Endothelial cell of umbilical vein (primary cell): ENCODE data around the gene TSTD2. TPM values are rescaled to one million over a fixed set of nuclear protein-coding genes. Genes with fewer than 3 reads are reported as not detected.

ENCODE experiments used
- BruUV-seq: library from RNA; stranded (reverse); fragments of 400-500 nt; replicated peaks from 2 replicates; lab custom pipeline; 2021; lab: Mats Ljungman, UMichigan
- CTCF ChIA-PET: fragments of 300-600, 350-600 bp; sonication (Branson Sonifier 250); formaldehyde crosslinking; loops from one replicate; lab custom pipeline; 2021; ENCODE audit warnings: antibody characterized with exemption, inconsistent platforms; lab: Charles Lee
- POLR2A ChIA-PET: fragments of 300-600, 350-600 bp; sonication (Branson Sonifier 250); formaldehyde crosslinking; loops from one replicate; lab custom pipeline; 2021; ENCODE audit warnings: antibody characterized with exemption, inconsistent platforms; lab: Charles Lee
- DNase-seq: peaks from one replicate; pipeline ENCODE4 v3.0.0-alpha.2; 2011; ENCODE audit warnings: low read depth, low spot score
- FAIRE-seq: peaks from 2 replicates; lab custom pipeline; 2011; peaks lifted over from hg19 to GRCh38; lab: Jason Lieb, UNC
- H2AFZ ChIP-seq: 2 replicates; pipeline ENCODE4 v1.6.0; 2012; ENCODE audit warnings: low read depth, low read length, control low read depth, inconsistent platforms
- H3K27ac ChIP-seq: 2 replicates; pipeline ENCODE4 v1.5.1; 2011; ENCODE audit warnings: low read depth, mild to moderate bottlenecking, control low read depth, low read length, moderate library complexity; ENCODE audit not compliant: insufficient read depth
- H3K27me3 ChIP-seq, 2 experiments: 2 replicates each; pipeline versions ENCODE4 v1.6.0 to v1.6.1; 2011; ENCODE audit warnings: low read length in 2 of 2, mixed read lengths in 1 of 2; ENCODE audit not compliant: control insufficient read depth in 2 of 2, insufficient read depth in 2 of 2
- H3K36me3 ChIP-seq, 2 experiments: 2 replicates in 1 of 2; 3 replicates in 1 of 2; pipeline ENCODE4 v1.5.1; 2011; ENCODE audit warnings: low read length in 2 of 2, mild to moderate bottlenecking in 1 of 2, moderate library complexity in 1 of 2; ENCODE audit not compliant: control insufficient read depth in 2 of 2, insufficient read depth in 2 of 2; ENCODE audit errors: extremely low read depth in 1 of 2
- H3K4me1 ChIP-seq: 3 replicates; pipeline ENCODE4 v1.5.1; 2011; ENCODE audit warnings: mild to moderate bottlenecking, low read length; ENCODE audit not compliant: control insufficient read depth, insufficient read depth; ENCODE audit errors: extremely low read depth
- H3K4me2 ChIP-seq: 2 replicates; pipeline ENCODE4 v1.6.1; 2011; ENCODE audit warnings: low read length, control low read depth, mixed read lengths; ENCODE audit not compliant: insufficient read depth
- H3K4me3 ChIP-seq, 3 experiments: fragments of 200-600 bp in 1 of 3; sonication (generic), shearing (Covaris generic) in 1 of 3; replicated peaks in 1 of 3; 2 replicates each; pipeline ENCODE4 v1.5.1; 2011 to 2016; ENCODE audit warnings: control low read depth in 3 of 3, low read length in 3 of 3, mild to moderate bottlenecking in 2 of 3, inconsistent platforms in 1 of 3, low read depth in 1 of 3, moderate library complexity in 1 of 3; ENCODE audit not compliant: insufficient read depth in 1 of 3
- H3K79me2 ChIP-seq: 2 replicates; pipeline ENCODE4 v1.6.0; 2012; ENCODE audit warnings: low read length, inconsistent platforms; ENCODE audit not compliant: control insufficient read depth, insufficient read depth
- H3K9ac ChIP-seq: replicated peaks from 2 replicates; pipeline ENCODE3; 2011; ENCODE audit warnings: low read length, control low read depth; ENCODE audit not compliant: insufficient read depth; ENCODE audit errors: extremely low read depth
- H3K9me1 ChIP-seq: replicated peaks from 3 replicates; pipeline ENCODE4 v1.6.0; 2011; ENCODE audit warnings: mild to moderate bottlenecking, low read length; ENCODE audit not compliant: control insufficient read depth, insufficient read depth; ENCODE audit errors: extremely low read depth
- H3K9me3 ChIP-seq: replicated peaks from 2 replicates; pipeline ENCODE4 v1.5.1; 2012; ENCODE audit warnings: low read length, inconsistent platforms; ENCODE audit not compliant: control insufficient read depth, insufficient read depth
- H4K20me1 ChIP-seq: replicated peaks from 2 replicates; pipeline ENCODE3; 2011; ENCODE audit warnings: mild to moderate bottlenecking, low read length; ENCODE audit not compliant: control insufficient read depth, insufficient read depth; ENCODE audit errors: extremely low read depth
- EZH2 ChIP-seq: IDR thresholded peaks from 2 replicates; pipeline ENCODE4 v1.6.1; 2012; ENCODE audit warnings: borderline replicate concordance, low read depth, mild to moderate bottlenecking, moderate library complexity, low read length, inconsistent platforms; ENCODE audit not compliant: severe bottlenecking
- FOS ChIP-seq: IDR thresholded peaks from 2 replicates; pipeline ENCODE4 v1.6.1; 2011; ENCODE audit warnings: mild to moderate bottlenecking, low read length, moderate library complexity, borderline replicate concordance; ENCODE audit not compliant: insufficient read depth
- GATA2 ChIP-seq: IDR thresholded peaks from 2 replicates; pipeline ENCODE4 v1.7.0; 2011; ENCODE audit warnings: low read depth, mild to moderate bottlenecking, moderate library complexity, mixed read lengths, low read length; ENCODE audit not compliant: insufficient read length, insufficient read depth
- JUN ChIP-seq: IDR thresholded peaks from 2 replicates; pipeline ENCODE4 v1.6.1; 2011; ENCODE audit warnings: borderline replicate concordance, low read depth; ENCODE audit not compliant: insufficient read length, insufficient read depth
- MYC ChIP-seq: IDR thresholded peaks from one replicate; pipeline ENCODE4 v1.6.1; 2011; ENCODE audit warnings: mild to moderate bottlenecking, low read depth, low read length
- POLR2A ChIP-seq: IDR thresholded peaks from 2 replicates; pipeline ENCODE4 v1.6.1; 2012; ENCODE audit warnings: low read depth, mild to moderate bottlenecking, control low read depth, low read length
- POLR2AphosphoS5 ChIP-seq: IDR thresholded peaks from 2 replicates; pipeline ENCODE4 v1.6.1; 2012; ENCODE audit warnings: low read depth, mild to moderate bottlenecking, control low read depth, low read length, moderate library complexity; ENCODE audit not compliant: insufficient read depth
- dilution Hi-C: fragments of 300-500 bp; cut with MboI; formaldehyde crosslinking; loops from one replicate; pipeline ENCODE4 v1.15.0; 2019; ENCODE audit warnings: low sequenced_read_pairs; ENCODE audit not compliant: extremely low pct_ligation_motif_present
- intact Hi-C: fragments of 100-400 bp; cut with micrococcal nuclease; formaldehyde crosslinking; loops from one replicate; pipeline ENCODE4 v1.10.0; 2022
- polyA plus RNA-seq, 4 experiments: library from polyadenylated mRNA; depleted of rRNA in 3 of 4; stranded (reverse) in 3 of 4; unstranded in 1 of 4; fragments of >200 nt; gene quantifications; 2 replicates each; pipeline versions ENCODE4 v1.2.1 to v1.2.3, GENCODE V29; 2011 to 2012; ENCODE audit warnings: missing spikeins in 1 of 4
- total RNA-seq: library from RNA; stranded (reverse); gene quantifications from 2 replicates; pipeline ENCODE4 v1.2.3, GENCODE V29; 2021
- TF ChIP-seq, protein P1 (sequence below): IDR thresholded peaks from 2 replicates; pipeline ENCODE4 v1.6.1; 2011; ENCODE audit not compliant: insufficient read depth, insufficient read length
- TF ChIP-seq, protein P2 (sequence below), 2 donors: IDR thresholded peaks; 1 replicate in 1 of 2; 2 replicates in 1 of 2; pipeline ENCODE4 v1.5.1; 2011; ENCODE audit warnings: low read length in 2 of 2, mild to moderate bottlenecking in 2 of 2, moderate library complexity in 2 of 2, control low read depth in 1 of 2, inconsistent platforms in 1 of 2, low read depth in 1 of 2; ENCODE audit not compliant: insufficient read depth in 1 of 2; ENCODE audit errors: extremely low read depth in 1 of 2

TSTD2 gene
- total and polyA plus RNA-seq, 2 donors (not counting 3 experiments of a cell fraction or from before 2014, with no cell fraction given): 13.7 to 15.9 TPM

DNA sequence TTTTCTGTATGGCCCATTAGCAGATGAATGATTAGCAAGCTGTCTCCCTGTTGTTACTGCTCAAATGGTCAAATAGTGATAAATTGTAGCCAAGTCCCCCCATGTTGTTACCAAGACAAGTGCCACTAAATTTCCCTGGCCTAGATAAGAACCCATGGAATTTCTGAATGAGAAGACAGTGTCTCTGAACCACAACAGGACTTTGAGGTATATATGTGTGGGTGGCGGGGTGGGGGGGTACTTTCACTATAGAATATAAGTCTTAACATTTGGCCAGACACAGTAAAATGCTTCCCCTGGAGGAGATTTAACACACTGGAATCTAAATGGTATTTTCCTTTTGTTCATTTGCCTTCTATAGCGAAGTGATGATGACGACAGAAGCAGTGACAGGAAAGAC, 35.3 kb upstream of the TSTD2 start:
- Histone ChIP-seq H3K27me3 (no peaks in the 10 kb centered on the region), H3K9me1 (no peaks in the 10 kb centered on the region), H3K9me3 (no peaks in the 10 kb centered on the region), H3K4me1 (no peaks in the 10 kb centered on the region), H3K4me2 (no peak overlapping the region), H2AFZ (no peak overlapping the region), H3K9ac (no peak overlapping the region), H3K27ac (no peak overlapping the region), H4K20me1 (peaks cover 3% of the 10 kb centered on the region), H3K36me3 (peaks cover 33 to 60% of the 10 kb centered on the region in 2 experiments), H3K4me3 (no peak overlapping the region), H3K79me2 (no peaks in the 10 kb centered on the region)
- intact Hi-C loops (no loop called here), dilution Hi-C loops (no loop called here)
- no TSS peak for BruUV-seq
- DNase-seq: no peak
- no peak for FAIRE-seq
- ChIA-PET POLR2A (no interaction called here), CTCF (no interaction called here)
- TF ChIP-seq POLR2AphosphoS5 (no peak), EZH2 (no peak), FOS (no peak), POLR2A (no peak), MYC (no peak), JUN (no peak), GATA2 (no peak)
- TF ChIP-seq, protein P1, sequence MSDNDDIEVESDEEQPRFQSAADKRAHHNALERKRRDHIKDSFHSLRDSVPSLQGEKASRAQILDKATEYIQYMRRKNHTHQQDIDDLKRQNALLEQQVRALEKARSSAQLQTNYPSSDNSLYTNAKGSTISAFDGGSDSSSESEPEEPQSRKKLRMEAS: no peak
- TF ChIP-seq, protein P2, sequence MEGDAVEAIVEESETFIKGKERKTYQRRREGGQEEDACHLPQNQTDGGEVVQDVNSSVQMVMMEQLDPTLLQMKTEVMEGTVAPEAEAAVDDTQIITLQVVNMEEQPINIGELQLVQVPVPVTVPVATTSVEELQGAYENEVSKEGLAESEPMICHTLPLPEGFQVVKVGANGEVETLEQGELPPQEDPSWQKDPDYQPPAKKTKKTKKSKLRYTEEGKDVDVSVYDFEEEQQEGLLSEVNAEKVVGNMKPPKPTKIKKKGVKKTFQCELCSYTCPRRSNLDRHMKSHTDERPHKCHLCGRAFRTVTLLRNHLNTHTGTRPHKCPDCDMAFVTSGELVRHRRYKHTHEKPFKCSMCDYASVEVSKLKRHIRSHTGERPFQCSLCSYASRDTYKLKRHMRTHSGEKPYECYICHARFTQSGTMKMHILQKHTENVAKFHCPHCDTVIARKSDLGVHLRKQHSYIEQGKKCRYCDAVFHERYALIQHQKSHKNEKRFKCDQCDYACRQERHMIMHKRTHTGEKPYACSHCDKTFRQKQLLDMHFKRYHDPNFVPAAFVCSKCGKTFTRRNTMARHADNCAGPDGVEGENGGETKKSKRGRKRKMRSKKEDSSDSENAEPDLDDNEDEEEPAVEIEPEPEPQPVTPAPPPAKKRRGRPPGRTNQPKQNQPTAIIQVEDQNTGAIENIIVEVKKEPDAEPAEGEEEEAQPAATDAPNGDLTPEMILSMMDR (IDR thresholded peaks at IDR 0.05; ENCODE audit: extremely low read depth in 1 of 2, insufficient read depth in 1 of 2, low read depth in 1 of 2, low read length in 2 of 2): no peak
